GM21723 (cell line): Measurements from ENCODE around the gene PLP1.
"Not testable (repeated sequence)": the region's sequence is repeated elsewhere in the genome, so short reads cannot be mapped to it uniquely, and the experiment has no call there.

Source experiments
- ATAC-seq: cut with Tn5 transposase; IDR thresholded peaks from one replicate; pipeline ENCODE4 v1.9.1; 2021; ENCODE audit warnings: mild to moderate bottlenecking, moderate library complexity; ENCODE audit not compliant: unreplicated experiment

Gene PLP1

DNA sequence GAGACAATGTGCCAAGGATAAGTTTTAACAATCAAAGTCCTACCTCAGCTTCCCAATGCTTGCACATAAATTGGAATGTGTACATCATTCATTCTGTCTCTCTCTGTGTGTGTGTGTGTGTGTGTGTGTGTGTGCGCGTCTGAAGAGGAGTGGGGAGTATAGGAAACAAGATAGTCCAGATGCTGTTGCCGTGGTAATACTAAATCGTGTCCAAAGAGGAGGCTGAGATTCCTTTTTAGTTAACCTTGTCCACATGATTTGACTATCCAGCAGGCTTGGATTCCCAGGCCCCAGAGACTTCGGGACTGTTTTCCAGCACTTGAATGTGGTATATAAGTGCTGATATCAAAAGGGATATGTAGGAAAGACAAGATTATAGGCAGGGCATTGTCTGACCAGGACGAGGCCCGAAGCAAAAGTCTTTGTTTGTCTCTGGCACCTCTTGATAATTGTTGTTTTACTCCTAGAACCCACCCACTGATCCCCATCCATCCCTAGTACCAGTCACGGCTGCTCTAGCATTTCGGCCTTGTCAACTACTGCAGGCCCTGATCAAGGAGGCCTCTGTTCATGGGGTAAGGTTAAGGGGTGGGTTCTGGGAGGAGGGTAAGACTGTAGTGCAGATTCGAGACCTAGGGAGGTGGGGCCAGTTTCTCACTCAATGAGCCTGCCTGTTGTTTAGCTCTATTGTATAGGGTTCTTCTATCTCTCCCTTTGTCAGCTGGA lies 3.9 kb downstream of the PLP1 start:
- no peak for ATAC-seq

DNA sequence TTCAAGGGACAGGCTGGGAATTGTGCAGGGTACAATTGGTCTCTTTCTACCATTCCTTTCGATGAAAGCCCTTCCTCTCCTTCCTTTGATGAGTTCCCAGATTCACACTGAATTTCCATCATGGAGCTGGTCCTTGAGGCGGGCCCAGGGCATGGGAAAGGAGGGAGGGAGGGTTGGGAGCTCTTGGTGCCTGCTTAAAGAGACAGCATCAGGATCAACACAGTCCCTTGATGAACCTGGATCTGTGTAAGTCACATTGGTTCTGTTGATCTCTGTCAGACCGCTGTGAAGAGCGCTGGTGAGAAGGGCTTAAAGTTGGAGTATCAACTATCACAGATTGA lies 4.4 kb downstream of the PLP1 start:
- ATAC-seq = no peak

DNA sequence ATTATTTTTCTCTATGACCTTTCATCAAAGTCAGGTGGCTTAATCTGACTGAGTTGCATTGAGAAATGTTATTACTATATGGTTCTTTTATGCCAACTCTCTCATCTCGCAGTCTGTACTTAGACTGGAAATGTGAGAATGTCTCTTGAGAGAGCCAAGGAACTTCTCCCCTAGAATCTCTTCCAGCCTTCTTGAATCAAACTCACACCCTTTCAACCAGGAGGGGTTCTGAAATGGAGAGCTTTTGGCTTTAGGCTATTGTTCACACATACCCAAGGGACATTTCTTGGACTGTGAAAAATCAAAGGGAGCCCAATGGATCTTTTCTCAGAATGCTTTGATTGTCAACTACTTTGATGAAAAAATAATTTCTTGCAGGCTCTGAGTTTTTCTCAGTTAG lies 5.1 kb downstream of the PLP1 start:
- no peak for ATAC-seq

DNA sequence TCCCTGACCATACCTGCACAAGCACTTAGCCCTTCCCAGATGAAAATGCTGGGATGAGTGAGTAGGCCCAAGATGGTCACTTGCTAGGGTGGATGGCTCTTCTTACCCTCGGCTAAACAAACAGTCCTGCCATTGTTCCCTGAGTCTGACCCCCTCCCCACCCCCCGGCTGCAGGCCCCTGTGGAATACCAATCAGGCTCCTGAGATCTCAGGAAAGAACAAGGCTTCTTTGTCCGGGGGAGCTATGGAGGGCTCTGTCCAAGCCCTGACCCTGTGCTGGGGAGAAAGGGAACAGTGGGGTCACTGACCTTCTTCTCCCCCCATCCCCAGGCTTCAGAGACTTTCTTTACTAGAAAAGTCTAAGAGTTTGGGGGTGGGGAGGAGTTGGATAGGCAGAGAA lies 6.0 kb downstream of the PLP1 start:
- ATAC-seq = no peak

DNA sequence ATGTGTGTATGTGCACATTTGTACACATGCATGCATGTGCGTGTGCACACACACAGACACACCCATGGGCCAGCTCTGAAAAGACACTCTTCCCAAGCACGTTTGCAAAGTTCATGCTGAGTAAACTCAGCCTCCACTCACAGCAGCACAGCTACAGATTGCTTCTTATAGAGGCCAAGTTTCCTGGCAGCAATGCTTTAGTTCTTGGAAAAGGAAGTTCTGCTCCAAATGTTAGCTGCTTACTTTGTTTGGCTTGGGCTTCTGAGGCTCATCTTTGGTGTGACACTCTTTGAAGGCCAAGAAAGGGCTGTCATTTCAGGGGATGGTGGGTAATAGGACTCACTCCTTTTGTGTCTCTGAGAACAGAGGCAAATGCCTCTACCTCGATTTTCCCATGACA lies 6.6 kb downstream of the PLP1 start:
- no peak for ATAC-seq

DNA sequence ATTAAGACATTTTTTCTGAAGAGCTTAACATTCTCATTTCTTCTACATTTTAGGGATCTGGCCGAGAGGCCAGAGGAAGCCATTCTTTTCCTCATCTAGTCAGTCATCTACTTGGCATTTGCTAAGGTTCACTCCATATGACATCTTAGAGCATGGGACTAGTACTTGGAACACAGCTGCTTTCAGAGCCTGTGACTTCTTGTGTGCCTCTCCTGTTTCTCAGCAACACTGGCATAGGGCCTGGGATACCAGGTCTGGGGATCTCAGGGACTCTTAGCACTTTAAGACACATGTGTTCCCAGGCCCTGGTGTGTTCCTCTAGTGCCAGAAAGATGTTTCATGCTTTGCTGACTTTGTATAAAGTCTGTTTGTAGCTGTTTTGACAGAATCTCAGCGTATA lies 7.3 kb downstream of the PLP1 start:
- ATAC-seq = no peak

DNA sequence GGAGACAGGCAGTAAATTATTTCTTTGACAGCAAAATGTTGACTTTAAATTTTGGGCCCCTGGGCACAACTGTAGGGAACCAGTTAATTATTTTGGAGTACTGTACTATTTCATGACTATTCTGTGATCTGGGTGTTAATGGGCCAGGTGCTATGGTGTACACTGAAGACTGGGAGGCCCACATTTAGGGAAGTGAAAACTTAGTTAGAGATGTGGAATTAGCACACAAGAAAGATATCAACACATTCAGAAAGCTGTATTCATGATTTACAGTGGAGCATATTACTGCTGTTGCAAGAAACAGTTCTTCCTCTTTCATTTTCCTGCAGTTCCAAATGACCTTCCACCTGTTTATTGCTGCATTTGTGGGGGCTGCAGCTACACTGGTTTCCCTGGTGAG lies 12.4 kb downstream of the PLP1 start:
- ATAC-seq = peak; percentile 88

DNA sequence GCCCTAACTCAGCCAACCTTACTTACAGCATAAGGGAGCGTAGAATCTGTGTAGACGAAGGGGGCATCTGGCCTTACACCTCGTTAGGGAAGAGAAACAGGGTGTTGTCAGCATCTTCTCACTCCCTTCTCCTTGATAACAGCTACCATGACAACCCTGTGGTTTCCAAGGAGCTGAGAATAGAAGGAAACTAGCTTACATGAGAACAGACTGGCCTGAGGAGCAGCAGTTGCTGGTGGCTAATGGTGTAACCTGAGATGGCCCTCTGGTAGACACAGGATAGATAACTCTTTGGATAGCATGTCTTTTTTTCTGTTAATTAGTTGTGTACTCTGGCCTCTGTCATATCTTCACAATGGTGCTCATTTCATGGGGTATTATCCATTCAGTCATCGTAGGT lies 14.6 kb downstream of the PLP1 start:
- no peak for ATAC-seq

DNA sequence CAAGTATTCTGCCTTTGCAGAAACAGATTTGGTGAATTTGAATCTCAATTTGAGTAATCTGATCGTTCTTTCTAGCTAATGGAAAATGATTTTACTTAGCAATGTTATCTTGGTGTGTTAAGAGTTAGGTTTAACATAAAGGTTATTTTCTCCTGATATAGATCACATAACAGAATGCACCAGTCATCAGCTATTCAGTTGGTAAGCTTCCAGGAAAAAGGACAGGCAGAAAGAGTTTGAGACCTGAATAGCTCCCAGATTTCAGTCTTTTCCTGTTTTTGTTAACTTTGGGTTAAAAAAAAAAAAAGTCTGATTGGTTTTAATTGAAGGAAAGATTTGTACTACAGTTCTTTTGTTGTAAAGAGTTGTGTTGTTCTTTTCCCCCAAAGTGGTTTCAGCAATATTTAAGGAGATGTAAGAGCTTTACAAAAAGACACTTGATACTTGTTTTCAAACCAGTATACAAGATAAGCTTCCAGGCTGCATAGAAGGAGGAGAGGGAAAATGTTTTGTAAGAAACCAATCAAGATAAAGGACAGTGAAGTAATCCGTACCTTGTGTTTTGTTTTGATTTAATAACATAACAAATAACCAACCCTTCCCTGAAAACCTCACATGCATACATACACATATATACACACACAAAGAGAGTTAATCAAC lies 15.3 kb downstream of the PLP1 start:
- ATAC-seq = no peak

DNA sequence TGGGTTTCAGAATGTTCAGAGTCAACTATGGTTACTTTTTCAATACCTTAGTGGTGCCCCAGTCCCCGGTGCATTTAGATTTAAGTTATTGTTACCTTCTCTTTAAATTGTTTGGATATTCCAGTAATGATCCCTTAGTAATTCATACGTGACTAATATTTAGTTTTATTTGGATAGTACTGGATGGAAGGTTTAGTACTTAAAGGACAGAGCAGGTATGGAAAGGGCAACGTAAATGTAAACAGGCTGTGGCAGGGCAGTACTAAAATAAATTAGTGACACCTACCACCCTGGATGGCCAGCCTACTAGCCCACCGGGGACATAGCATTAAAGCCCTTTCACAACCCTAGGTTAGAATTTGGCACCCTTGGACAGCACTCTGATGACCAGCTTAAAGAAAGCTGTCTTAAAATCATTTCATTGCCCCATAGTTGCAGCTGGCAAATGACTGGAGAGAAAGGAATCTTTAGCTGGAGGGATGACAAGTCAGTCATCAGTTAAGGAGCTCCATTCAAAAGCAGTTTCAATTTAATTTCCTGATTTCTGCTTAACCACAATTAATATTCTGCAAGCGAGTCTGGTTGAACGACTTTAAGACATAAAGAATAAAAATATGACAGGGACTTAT lies 16.4 kb downstream of the PLP1 start:
- ATAC-seq = no peak

DNA sequence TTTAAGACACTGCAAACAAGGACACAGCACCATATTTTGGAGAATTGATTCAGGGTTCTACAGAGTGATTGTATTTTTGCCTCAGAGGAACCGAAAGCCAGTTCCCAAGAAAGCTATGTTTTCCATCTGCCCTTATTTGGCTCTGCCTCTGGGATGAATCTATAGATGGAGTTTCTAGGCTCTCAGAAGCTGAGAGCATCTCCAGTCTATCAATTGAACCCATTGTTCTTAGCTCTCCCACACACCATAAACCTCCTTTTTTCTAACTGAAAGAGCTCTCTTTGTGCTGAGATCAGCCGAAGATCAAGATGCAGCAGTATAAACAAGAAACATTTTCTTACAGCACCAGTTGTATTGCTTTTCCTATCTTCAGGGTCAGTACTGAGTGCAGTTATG lies 16.9 kb downstream of the PLP1 start:
- ATAC-seq = no peak

DNA sequence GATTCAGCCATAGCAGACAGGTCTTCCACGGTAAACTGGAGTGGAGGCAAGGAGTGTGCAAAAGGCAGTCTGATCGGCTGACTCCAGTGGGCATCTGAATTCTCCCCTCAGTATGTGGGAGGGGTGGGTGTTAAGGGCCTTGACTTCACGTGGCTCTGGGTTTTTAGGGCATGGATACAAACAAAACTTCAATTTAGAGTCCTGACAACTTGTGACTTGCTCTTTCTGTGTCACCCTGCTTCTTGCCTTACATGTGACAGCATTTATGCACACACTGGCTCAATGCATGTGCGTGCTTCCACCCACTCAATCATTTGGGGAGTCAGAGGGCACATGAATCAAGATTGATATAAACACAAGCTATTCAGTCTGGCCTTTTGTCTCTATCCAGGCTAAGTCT lies 17.5 kb downstream of the PLP1 start:
- ATAC-seq = no peak

DNA sequence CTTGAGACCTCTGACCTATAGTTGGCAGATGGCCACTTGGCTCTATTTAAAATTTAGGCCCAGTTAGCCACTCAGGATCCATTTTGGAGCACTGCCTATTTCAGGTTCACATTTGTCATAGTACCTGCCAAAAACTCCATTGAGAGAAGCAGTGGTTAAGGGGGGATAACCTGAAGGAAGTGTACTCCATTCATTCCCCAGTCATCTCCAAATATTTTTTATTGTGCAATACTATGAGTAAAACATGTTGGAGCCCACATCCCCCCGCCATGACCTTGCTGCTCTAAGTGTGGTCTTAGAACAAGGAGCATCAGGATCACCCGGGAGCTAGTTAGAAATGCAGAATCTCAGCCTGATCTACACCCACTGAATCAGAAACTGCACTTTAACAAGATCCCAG lies 21.1 kb downstream of the PLP1 start:
- ATAC-seq = no peak

DNA sequence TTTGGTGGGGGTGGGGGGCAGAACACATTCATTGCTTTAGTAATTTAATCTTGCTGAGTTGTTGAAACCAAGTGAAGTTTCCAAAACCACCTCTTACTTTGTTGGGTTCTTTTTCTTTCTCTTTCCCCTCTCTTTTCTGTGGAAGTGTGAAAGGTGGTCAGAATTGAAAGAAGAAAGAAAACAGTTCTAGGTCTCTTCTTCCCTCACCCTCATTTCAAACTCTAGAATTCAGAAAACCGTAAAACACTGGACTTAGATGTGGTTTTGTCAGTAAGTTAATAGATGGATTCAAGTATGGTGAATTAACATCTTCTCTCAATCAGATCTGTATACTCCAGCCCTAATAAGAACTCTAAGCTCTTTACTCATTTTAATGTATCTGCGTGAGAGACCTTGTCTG lies 23.7 kb downstream of the PLP1 start:
- ATAC-seq = no peak

DNA sequence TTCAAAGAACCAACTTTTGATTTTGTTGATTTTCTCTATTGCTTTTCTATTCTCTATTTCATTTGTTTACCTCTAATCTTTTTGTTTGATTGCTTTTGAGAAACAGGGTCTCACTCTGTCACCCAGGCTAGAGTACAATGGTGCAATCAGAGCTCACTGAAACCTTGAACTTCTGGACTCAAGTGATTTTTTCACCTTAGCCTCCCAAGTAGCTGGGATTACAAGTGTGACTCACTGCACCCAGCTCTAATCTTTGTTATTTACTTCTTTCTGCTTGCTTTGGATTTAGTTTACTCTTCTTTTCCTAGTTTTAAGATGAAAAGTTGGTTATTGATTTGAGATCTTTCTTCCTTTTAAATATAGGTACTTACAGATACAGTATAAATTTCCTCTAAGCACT lies 29.2 kb downstream of the PLP1 start:
- no peak for ATAC-seq

DNA sequence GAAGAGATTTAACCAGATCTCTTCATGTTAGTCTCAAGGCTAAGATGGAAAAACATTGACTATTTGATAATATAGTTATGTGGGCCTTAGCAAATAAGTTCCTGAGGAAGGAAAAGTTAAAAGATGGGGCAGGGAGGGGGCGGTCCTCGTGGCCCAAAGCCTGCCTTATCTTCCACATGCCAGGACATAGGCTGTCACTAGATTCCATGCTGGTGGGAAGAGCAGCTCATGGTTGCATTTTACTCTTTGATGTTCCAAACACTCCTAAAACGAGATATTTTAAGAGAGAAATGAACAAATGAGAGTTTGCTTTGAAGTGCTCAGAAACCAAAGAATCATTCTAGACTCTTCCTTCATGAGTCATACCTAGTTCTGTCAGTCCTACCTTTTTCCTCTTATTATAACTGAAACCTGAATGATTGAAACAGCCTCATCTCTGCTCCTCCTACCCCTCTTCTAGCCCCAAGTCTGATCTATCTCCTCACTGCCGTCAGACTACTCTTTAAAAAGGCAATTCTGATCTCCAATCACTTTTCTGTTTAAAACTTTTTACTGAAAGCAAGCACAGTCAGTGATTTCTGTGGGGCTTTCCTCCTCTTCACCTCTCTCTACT lies 30.3 kb downstream of the PLP1 start:
- ATAC-seq = no peak

DNA sequence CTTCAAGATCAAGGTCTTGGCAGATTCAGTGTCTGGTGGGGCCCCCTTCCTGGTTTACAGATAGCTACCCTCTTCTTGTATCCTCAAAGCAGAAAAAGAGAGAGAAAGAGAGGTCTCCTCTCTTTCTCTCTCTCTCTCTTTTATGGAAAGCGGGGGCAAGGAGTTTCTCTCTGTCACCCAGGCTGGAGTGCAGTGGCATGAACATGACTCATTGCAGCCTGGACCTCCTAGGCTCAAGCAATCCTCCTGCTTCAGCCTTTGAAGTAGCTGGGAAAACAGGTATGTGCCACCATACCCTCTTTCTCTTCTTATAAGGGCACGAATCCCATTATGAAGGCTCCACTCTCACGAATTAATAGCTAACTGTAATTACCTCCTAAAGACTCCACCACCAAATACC lies 35.2 kb downstream of the PLP1 start:
- ATAC-seq = no peak

DNA sequence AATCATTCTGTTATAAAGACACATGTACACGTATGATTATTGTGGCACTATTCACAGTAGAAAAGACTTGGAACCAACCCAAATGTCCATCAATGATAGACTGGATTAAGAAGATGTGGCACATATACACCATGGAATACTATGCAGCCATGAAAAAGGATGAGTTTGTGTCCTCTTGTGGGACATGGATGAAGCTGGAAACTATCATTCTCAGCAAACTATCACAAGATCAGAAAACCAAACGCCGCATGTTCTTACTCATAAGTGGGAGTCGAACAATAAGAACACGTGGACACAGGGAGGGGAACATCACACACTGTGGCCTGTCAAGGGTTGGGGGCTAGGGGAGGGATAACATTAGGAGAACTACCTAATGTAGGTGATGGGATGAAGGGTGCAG lies 40.5 kb downstream of the PLP1 start:
- ATAC-seq = peak; percentile 26

DNA sequence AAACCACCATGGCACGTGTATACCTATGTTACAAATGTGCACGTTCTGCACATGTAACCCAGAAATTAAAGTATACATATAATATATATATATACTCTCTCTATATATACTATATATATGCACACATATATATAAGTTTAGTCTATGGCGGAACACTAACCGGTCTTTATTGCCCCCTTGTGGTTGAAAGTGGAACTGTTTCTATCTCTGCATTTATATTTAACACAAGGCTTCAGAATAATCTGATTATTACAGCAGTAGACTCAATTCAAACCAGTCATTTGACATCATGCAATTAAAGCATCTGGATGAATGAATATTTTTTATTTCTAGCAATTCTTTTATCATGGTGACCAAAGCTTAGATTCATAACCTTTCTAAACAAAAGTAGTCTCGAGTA lies 40.9 kb downstream of the PLP1 start:
- peak; percentile 68 for ATAC-seq

DNA sequence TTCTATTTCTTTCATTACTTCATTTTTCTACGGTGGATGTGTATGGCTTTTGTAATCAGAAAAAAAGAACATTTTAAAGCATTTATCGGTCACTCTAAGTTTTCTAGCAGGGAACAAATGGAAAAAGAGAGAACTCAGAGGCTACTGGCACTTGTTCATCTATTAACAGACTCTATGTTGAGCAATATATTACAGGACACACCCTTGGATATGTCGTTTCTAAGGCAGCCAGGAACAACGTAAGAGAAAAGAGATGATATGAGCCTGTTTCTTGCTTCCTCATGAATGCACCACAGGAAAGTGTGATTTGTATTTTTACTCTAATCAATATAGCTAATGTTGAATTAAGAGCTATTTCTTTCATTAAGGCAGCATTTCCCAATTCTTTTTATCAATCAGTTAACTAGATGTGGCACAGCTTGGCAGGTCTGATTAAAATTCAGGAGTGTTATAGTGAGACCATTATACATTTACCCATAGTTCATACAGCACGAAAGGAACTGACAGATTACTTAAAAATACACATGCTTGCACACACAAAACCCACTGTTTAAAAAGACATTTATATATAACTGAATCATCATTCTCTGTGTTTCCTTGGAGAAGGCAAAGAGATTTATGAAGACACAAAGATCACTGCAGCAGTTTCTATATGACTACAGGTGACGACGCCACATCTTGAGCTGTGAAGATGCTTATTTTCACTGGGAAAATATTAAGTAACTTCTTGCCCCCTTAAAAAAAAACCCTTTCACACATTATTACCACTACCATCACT lies 42.4 kb downstream of the PLP1 start:
- no peak for ATAC-seq

DNA sequence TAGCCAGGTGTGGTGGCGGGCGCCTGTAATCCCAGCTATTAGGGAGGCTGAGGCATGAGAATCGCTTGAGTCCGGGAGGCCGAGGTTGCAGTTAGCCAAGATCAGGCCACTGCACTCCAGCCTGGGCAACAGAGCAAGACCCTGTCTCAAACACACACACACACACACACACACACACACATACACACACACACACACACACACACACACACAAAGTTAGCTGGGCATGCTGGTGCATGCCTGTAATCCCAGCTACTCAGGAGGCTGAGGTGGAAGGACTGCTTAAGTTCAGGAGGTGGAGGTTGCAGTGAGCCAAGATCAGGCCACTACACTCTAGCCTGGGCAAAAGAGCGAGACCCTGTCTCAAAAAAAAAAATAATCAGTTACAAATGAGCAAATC lies 44.2 kb downstream of the PLP1 start:
- ATAC-seq = not testable (repeated sequence)
